Upper lobe of left lung (tissue), 4 donors: Measurements from ENCODE around the gene TMPRSS2.

ENCODE experiments used
- EP300 ChIP-seq, 4 donors: sonication (generic); formaldehyde crosslinking; IDR thresholded peaks; one replicate each; pipeline ENCODE4 v1.5.1; 2017; ENCODE audit warnings: antibody characterized with exemption in 4 of 4, control low read depth in 2 of 4
- POLR2A ChIP-seq, 4 donors: fragments of 450-650 bp; IDR thresholded peaks; one replicate each; pipeline ENCODE4 v1.5.1; 2016 to 2017; ENCODE audit warnings: antibody characterized with exemption in 4 of 4, mild to moderate bottlenecking in 2 of 4
- POLR2AphosphoS5 ChIP-seq, 2 donors: sonication (generic); formaldehyde crosslinking; IDR thresholded peaks; one replicate each; pipeline ENCODE4 v1.5.1; 2017; ENCODE audit warnings: antibody characterized with exemption in 2 of 2
- TF ChIP-seq, protein P1 (sequence below), 6 experiments: fragments of 450-650 bp in 4 of 6; fragments of 200-600 bp in 2 of 6; sonication (generic) in 2 of 6; IDR thresholded peaks; one replicate each; pipeline ENCODE4 v1.5.1; 2016 to 2019; ENCODE audit warnings: antibody characterized with exemption in 6 of 6

DNA sequence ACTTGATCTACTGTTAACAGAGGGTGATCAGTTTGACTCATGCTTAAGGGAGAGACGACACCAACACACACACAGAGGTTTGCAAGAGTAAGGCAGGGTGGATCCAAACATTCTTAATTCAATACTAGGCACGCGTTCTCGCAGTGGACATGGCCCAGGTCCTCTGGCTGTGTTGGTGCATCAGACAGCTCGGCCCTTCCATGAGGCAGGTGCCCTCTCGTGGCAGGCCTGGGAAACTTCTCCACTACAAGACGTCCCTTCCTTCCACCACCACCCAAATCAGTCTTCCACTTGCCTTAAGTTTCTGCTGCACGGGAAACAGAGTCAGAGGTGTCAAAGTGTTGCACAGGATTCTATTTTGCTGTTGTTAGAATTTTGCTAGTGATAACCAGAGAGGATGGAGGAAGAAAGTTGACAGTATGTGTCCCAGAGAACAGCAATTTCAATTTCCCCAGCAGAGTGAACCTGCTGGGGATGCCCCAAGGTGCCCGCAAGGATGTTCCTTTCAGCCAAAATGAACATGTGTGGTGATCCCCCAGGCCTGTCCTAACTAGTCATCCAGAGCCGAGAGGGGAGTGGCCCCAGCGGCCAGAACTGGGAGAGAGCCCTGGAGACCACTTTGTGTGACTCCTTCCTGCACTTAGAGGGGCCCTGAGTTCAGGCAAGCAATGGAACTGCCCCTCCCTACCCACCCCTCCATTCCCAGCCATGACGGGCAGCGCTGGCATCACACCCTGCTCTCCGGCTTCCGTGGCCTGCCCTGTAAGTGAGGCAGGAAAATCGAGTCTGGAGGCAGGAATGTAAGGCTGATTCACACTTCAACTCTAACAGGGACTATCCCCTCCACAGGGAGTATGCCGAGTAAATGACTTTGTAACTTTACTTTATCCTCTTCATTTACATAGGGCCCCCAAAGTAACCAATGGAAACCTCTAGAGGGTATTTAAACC lies 47.1 kb downstream of the TMPRSS2 start:
- TF ChIP-seq, protein P1, sequence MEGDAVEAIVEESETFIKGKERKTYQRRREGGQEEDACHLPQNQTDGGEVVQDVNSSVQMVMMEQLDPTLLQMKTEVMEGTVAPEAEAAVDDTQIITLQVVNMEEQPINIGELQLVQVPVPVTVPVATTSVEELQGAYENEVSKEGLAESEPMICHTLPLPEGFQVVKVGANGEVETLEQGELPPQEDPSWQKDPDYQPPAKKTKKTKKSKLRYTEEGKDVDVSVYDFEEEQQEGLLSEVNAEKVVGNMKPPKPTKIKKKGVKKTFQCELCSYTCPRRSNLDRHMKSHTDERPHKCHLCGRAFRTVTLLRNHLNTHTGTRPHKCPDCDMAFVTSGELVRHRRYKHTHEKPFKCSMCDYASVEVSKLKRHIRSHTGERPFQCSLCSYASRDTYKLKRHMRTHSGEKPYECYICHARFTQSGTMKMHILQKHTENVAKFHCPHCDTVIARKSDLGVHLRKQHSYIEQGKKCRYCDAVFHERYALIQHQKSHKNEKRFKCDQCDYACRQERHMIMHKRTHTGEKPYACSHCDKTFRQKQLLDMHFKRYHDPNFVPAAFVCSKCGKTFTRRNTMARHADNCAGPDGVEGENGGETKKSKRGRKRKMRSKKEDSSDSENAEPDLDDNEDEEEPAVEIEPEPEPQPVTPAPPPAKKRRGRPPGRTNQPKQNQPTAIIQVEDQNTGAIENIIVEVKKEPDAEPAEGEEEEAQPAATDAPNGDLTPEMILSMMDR (IDR thresholded peaks at IDR 0.05), result peak; percentile 72 to 86 (median 79)
- TF ChIP-seq EP300 (IDR thresholded peaks at IDR 0.05) (no peak), POLR2A (IDR thresholded peaks at IDR 0.05) (no peak), POLR2AphosphoS5 (IDR thresholded peaks at IDR 0.05) (no peak)
